Hepatocyte (in vitro differentiated cells): ENCODE results near the gene PTCRA.

Source experiments
- CTCF ChIP-seq: fragments of 200-600 bp; sonication (generic); IDR thresholded peaks from 2 replicates; pipeline ENCODE4 v1.5.1; 2016; ENCODE audit warnings: antibody characterized with exemption, mild to moderate bottlenecking; ENCODE audit not compliant: poor library complexity
- EZH2 ChIP-seq: fragments of 200-600 bp; sonication (generic); IDR thresholded peaks from 2 replicates; pipeline ENCODE4 v1.6.1; 2016; ENCODE audit warnings: antibody characterized with exemption, mild to moderate bottlenecking, borderline replicate concordance
- EZH2phosphoT487 ChIP-seq: fragments of 200-600 bp; sonication (generic); IDR thresholded peaks from one replicate; pipeline ENCODE4 v1.6.1; 2018; ENCODE audit warnings: antibody characterized with exemption, mild to moderate bottlenecking, low read depth, moderate library complexity; ENCODE audit not compliant: unreplicated experiment, severe bottlenecking

GRCh38 chr6:42966571-42966970 is 50.7 kb downstream of the PTCRA start:
- TF ChIP-seq CTCF, result no peak
- TF ChIP-seq EZH2, result no peak
- no peak for TF ChIP-seq EZH2phosphoT487
